H1 (cell line): Measurements from ENCODE around the gene KHDRBS2. TPM values are rescaled to one million over a fixed set of nuclear protein-coding genes. Genes with fewer than 3 reads are reported as not detected.
"Not testable (repeated sequence)": the region's sequence is repeated elsewhere in the genome, so short reads cannot be mapped to it uniquely, and the experiment has no call there.

Source experiments
- CTCF ChIA-PET: fragments of 300-600 bp; sonication (Branson Sonifier 250); formaldehyde crosslinking; loops from one replicate; lab custom pipeline; 2021; ENCODE audit not compliant: partially characterized antibody; lab: Charles Lee
- POLR2A ChIA-PET: fragments of 300-600 bp; sonication (Branson Sonifier 250); formaldehyde crosslinking; loops from one replicate; lab custom pipeline; 2021; ENCODE audit warnings: inconsistent platforms; ENCODE audit not compliant: partially characterized antibody; lab: Charles Lee
- DNase-seq, 2 experiments: peaks; one replicate each; pipeline versions ENCODE4 v3.0.0 to v3.0.0-alpha.2; 2010 to 2022; ENCODE audit warnings: low spot score in 2 of 2, low read depth in 1 of 2, mixed read lengths in 1 of 2
- FAIRE-seq: peaks from 2 replicates; lab custom pipeline; 2011; peaks lifted over from hg19 to GRCh38; lab: Jason Lieb, UNC
- H2AFZ ChIP-seq: 2 replicates; pipeline ENCODE4 v1.8.1; 2012; ENCODE audit warnings: low read length, inconsistent platforms
- H2AK5ac ChIP-seq: 2 replicates; pipeline ENCODE4 v1.6.1; 2013; ENCODE audit warnings: low read depth, low read length
- H2BK120ac ChIP-seq: replicated peaks from 2 replicates; pipeline ENCODE3; 2013; ENCODE audit warnings: low read depth, low read length, inconsistent platforms
- H2BK12ac ChIP-seq: 2 replicates; pipeline ENCODE4 v1.6.1; 2013; ENCODE audit warnings: low read depth, low read length
- H2BK15ac ChIP-seq: 2 replicates; pipeline ENCODE4 v1.6.1; 2013; ENCODE audit warnings: low read length
- H2BK20ac ChIP-seq: 2 replicates; pipeline ENCODE4 v1.6.1; 2013; ENCODE audit warnings: low read length
- H2BK5ac ChIP-seq: 2 replicates; pipeline ENCODE4 v1.6.1; 2013; ENCODE audit warnings: low read depth, low read length
- H3K14ac ChIP-seq: 2 replicates; pipeline ENCODE4 v1.6.1; 2013; ENCODE audit warnings: inconsistent platforms; ENCODE audit not compliant: insufficient read length
- H3K18ac ChIP-seq: 2 replicates; pipeline ENCODE4 v1.6.1; 2013; ENCODE audit warnings: low read length; ENCODE audit errors: extremely low read depth
- H3K23ac ChIP-seq: 2 replicates; pipeline ENCODE4 v1.6.1; 2013; ENCODE audit warnings: inconsistent platforms; ENCODE audit not compliant: insufficient read length
- H3K23me2 ChIP-seq: 2 replicates; pipeline ENCODE4 v1.6.1; 2013; ENCODE audit warnings: low read depth, low read length
- H3K27ac ChIP-seq: 2 replicates; pipeline ENCODE4 v1.6.1; 2011; ENCODE audit warnings: low read depth, low read length, inconsistent platforms
- H3K27me3 ChIP-seq, 4 experiments: replicated peaks in 1 of 4; 1 replicate in 1 of 4; 2 replicates in 3 of 4; pipeline versions ENCODE4 v1.6.1 to v1.8.1; 2011 to 2013; ENCODE audit warnings: low read length in 3 of 4, mild to moderate bottlenecking in 3 of 4, inconsistent platforms in 2 of 4, mixed read lengths in 2 of 4, moderate library complexity in 1 of 4; ENCODE audit not compliant: control insufficient read depth in 3 of 4, insufficient read depth in 3 of 4; ENCODE audit errors: extremely low read depth in 1 of 4
- H3K36me3 ChIP-seq, 4 experiments: 2 replicates each; pipeline versions ENCODE4 v1.6.1 to v1.8.1; 2011 to 2013; ENCODE audit warnings: mild to moderate bottlenecking in 4 of 4, low read length in 3 of 4, moderate library complexity in 2 of 4, control low read depth in 1 of 4, inconsistent platforms in 1 of 4; ENCODE audit not compliant: insufficient read depth in 4 of 4, control insufficient read depth in 2 of 4
- H3K4ac ChIP-seq: replicated peaks from 2 replicates; pipeline ENCODE3; 2013; ENCODE audit warnings: low read length, low read depth, mixed read lengths, inconsistent platforms; ENCODE audit not compliant: insufficient read length
- H3K4me1 ChIP-seq, 4 experiments: replicated peaks in 1 of 4; 1 replicate in 1 of 4; 2 replicates in 3 of 4; pipeline versions ENCODE4 v1.6.1 to v1.8.1; 2011 to 2013; ENCODE audit warnings: low read length in 3 of 4, inconsistent platforms in 2 of 4, mixed read lengths in 1 of 4; ENCODE audit not compliant: insufficient read depth in 4 of 4, control insufficient read depth in 3 of 4
- H3K4me2 ChIP-seq, 2 experiments: 2 replicates each; pipeline versions ENCODE4 v1.6.1 to v1.8.1; 2011 to 2013; ENCODE audit warnings: low read depth in 2 of 2, low read length in 2 of 2, control low read depth in 1 of 2, inconsistent platforms in 1 of 2, mild to moderate bottlenecking in 1 of 2; ENCODE audit not compliant: insufficient read depth in 1 of 2
- H3K4me3 ChIP-seq, 4 experiments: fragments of 200-600, 300-600 bp in 1 of 4; sonication (generic), shearing (Covaris generic), sonication (Bioruptor Twin) in 1 of 4; 2 replicates each; pipeline versions ENCODE4 v1.5.1 to v1.8.1; 2011 to 2016; ENCODE audit warnings: low read length in 4 of 4, low read depth in 3 of 4, control low read depth in 2 of 4, inconsistent platforms in 2 of 4, mild to moderate bottlenecking in 2 of 4, mixed read lengths in 1 of 4, moderate library complexity in 1 of 4; ENCODE audit not compliant: insufficient read depth in 2 of 4; ENCODE audit errors: extremely low read depth in 1 of 4
- H3K56ac ChIP-seq: replicated peaks from 2 replicates; pipeline ENCODE3; 2013; ENCODE audit warnings: low read depth, mild to moderate bottlenecking, mixed read lengths, low read length, inconsistent platforms; ENCODE audit not compliant: insufficient read length
- H3K79me1 ChIP-seq: 2 replicates; pipeline ENCODE4 v1.6.1; 2013; ENCODE audit warnings: low read depth, low read length, control low read depth
- H3K79me2 ChIP-seq, 2 experiments: 2 replicates each; pipeline versions ENCODE4 v1.6.1 to v1.8.1; 2012 to 2013; ENCODE audit warnings: low read length in 2 of 2, mild to moderate bottlenecking in 2 of 2, inconsistent platforms in 1 of 2; ENCODE audit not compliant: insufficient read depth in 2 of 2, control insufficient read depth in 1 of 2
- H3K9ac ChIP-seq, 4 experiments: replicated peaks in 1 of 4; 1 replicate in 1 of 4; 2 replicates in 3 of 4; pipeline versions ENCODE4 v1.6.1 to v1.8.1; 2011 to 2013; ENCODE audit warnings: low read depth in 3 of 4, low read length in 3 of 4, control low read depth in 2 of 4, mild to moderate bottlenecking in 2 of 4, moderate library complexity in 2 of 4, inconsistent platforms in 1 of 4; ENCODE audit errors: extremely low read depth in 1 of 4
- H3K9me3 ChIP-seq, 2 experiments: 2 replicates each; pipeline versions ENCODE4 v1.6.1 to v1.8.1; 2012 to 2013; ENCODE audit warnings: mild to moderate bottlenecking in 2 of 2, moderate library complexity in 2 of 2, control low read depth in 1 of 2, inconsistent platforms in 1 of 2, low read depth in 1 of 2, low read length in 1 of 2, mixed read lengths in 1 of 2; ENCODE audit not compliant: insufficient read depth in 2 of 2
- H4K20me1 ChIP-seq, 2 experiments: replicated peaks in 1 of 2; 2 replicates each; pipeline versions ENCODE3 to v1.8.1; 2011 to 2013; ENCODE audit warnings: inconsistent platforms in 2 of 2, low read length in 2 of 2, mild to moderate bottlenecking in 1 of 2; ENCODE audit not compliant: insufficient read depth in 2 of 2, control insufficient read depth in 1 of 2
- H4K5ac ChIP-seq: 2 replicates; pipeline ENCODE4 v1.6.1; 2013; ENCODE audit warnings: low read length, low read depth, mixed read lengths, inconsistent platforms; ENCODE audit not compliant: insufficient read length
- H4K8ac ChIP-seq: 2 replicates; pipeline ENCODE4 v1.8.0; 2013; ENCODE audit warnings: mild to moderate bottlenecking, moderate library complexity, low read length, inconsistent platforms; ENCODE audit not compliant: insufficient read depth; ENCODE audit errors: extremely low read depth
- H4K91ac ChIP-seq: replicated peaks from 2 replicates; pipeline ENCODE3; 2013; ENCODE audit warnings: low read length, mixed read lengths, inconsistent platforms; ENCODE audit not compliant: insufficient read length
- WGBS, 2 experiments: shearing (Covaris generic) in 1 of 2; methylation state at CpG; one replicate each; pipeline versions ENCODE4 v1.1.6 to v1.1.7; 2013 to 2015; ENCODE audit warnings: low lambda C conversion rate in 2 of 2, mixed read lengths in 2 of 2, inconsistent platforms in 1 of 2, low coverage in 1 of 2, missing lambda C conversion rate in 1 of 2; ENCODE audit not compliant: insufficient replicate concordance in 2 of 2, insufficient coverage in 1 of 2, insufficient read length in 1 of 2; ENCODE audit errors: extremely low coverage in 1 of 2, missing lambda C conversion rate in 1 of 2; 5-methylcytosine and 5-hydroxymethylcytosine counted together
- polyA plus RNA-seq, 7 experiments: library from polyadenylated mRNA; depleted of rRNA in 3 of 7; stranded (reverse) in 5 of 7; unstranded in 2 of 7; fragments of >200 nt in 5 of 7; fragments of 200-250 nt in 2 of 7; gene quantifications; 1 replicate in 5 of 7; 2 replicates in 1 of 7; 4 replicates in 1 of 7; pipeline versions ENCODE4 v1.2.1 to v1.2.3, GENCODE V29; 2011 to 2013; ENCODE audit warnings: missing spikeins in 2 of 7, mixed read lengths in 2 of 7
- total RNA-seq: library from RNA; stranded (reverse); fragmentation: NEBNext Ultra II Directional; extraction: Animal tissue kit (Norgen Biotek cat#: 25700); gene quantifications from 2 replicates; pipeline ENCODE4 v1.2.1, GENCODE V29; 2021

Gene KHDRBS2
- total and polyA plus RNA-seq, 2 of the 8 experiments (the other 6 are each of a cell fraction or from before 2014, with no cell fraction given): 5.2 to 7.7 TPM

GRCh38 chr6:61769446-61769845 lies 516.6 kb downstream of the KHDRBS2 start:
- DNase-seq, H2AK5ac ChIP-seq, H3K56ac ChIP-seq, POLR2A ChIA-PET, H3K4me2 ChIP-seq, H3K79me2 ChIP-seq, H3K27me3 ChIP-seq, H3K4ac ChIP-seq, H4K5ac ChIP-seq, H4K20me1 ChIP-seq, H2BK120ac ChIP-seq, H3K4me1 ChIP-seq, H2BK15ac ChIP-seq, H3K9ac ChIP-seq, H3K23ac ChIP-seq, H2BK20ac ChIP-seq, H3K14ac ChIP-seq, H3K23me2 ChIP-seq, H3K36me3 ChIP-seq, FAIRE-seq, H2BK5ac ChIP-seq, H4K8ac ChIP-seq, H3K79me1 ChIP-seq, H2BK12ac ChIP-seq, H2AFZ ChIP-seq, H3K18ac ChIP-seq, H3K27ac ChIP-seq, H4K91ac ChIP-seq, H3K4me3 ChIP-seq, CTCF ChIA-PET: not testable (repeated sequence)
- H3K9me3 ChIP-seq: peaks cover 10 to 14% of the 10 kb centered on the region in 2 experiments; a peak in 3 of 4 replicates
- WGBS, 2 experiments: 92% methylated on average over 11 of the region's 11 CpGs; no CpG with 5 or more reads in 1 of the 2 experiments
